Bronchial epithelial cell (primary cell): Measurements from ENCODE around the gene AANAT. TPM values are rescaled to one million over a fixed set of nuclear protein-coding genes. Genes with fewer than 3 reads are reported as not detected.

ENCODE experiments used
- DNase-seq: peaks from one replicate; pipeline ENCODE4 v3.0.0-alpha.2; 2010; ENCODE audit warnings: low read depth
- FAIRE-seq: peaks from 2 replicates; lab custom pipeline; 2011; peaks lifted over from hg19 to GRCh38; lab: Jason Lieb, UNC
- H3K27me3 ChIP-seq: 2 replicates; pipeline ENCODE4 v1.5.1; 2011; ENCODE audit warnings: low read length; ENCODE audit not compliant: control insufficient read depth, insufficient read depth
- H3K36me3 ChIP-seq: 2 replicates; pipeline ENCODE4 v1.5.1; 2011; ENCODE audit warnings: low read length; ENCODE audit not compliant: control insufficient read depth, insufficient read depth
- H3K4me3 ChIP-seq: 2 replicates; pipeline ENCODE4 v1.5.1; 2011; ENCODE audit warnings: mild to moderate bottlenecking, low read depth, low read length, control low read depth
- CTCF ChIP-seq: IDR thresholded peaks from 2 replicates; pipeline ENCODE4 v1.5.1; 2011; ENCODE audit warnings: mild to moderate bottlenecking, moderate library complexity, low read length, control low read depth, inconsistent platforms; ENCODE audit not compliant: insufficient read depth, severe bottlenecking
- total RNA-seq: library from RNA; depleted of rRNA; stranded (reverse); fragments of >200 nt; gene quantifications from 2 replicates; pipeline ENCODE4 v1.2.1, GENCODE V29; 2014

AANAT gene
- total RNA-seq, 1 donor from 2014 or later = not detected

GRCh38 chr17:76496464-76496863 lies 29.1 kb downstream of the AANAT start:
- no peaks in the 10 kb centered on the region for H3K27me3 ChIP-seq
- peaks cover 7% of the 10 kb centered on the region for H3K36me3 ChIP-seq
- H3K4me3 ChIP-seq = no peak overlapping the region
- no peak for TF ChIP-seq CTCF
- no peak for FAIRE-seq
- no peak for DNase-seq

- no peak for DNase-seq
- no peaks in the 10 kb centered on the region for H3K27me3 ChIP-seq
- TF ChIP-seq CTCF = no peak
- H3K36me3 ChIP-seq = peaks cover 7% of the 10 kb centered on the region
- H3K4me3 ChIP-seq = no peak overlapping the region
- FAIRE-seq = no peak
Observed at GRCh38 chr17:76497699-76497978, 30.2 kb downstream of the AANAT start.

GRCh38 chr17:76497979-76498875 lies 30.8 kb downstream of the AANAT start:
- FAIRE-seq (no peak), DNase-seq (peak; percentile 83)
- Histone ChIP-seq H3K27me3 (no peaks in the 10 kb centered on the region), H3K4me3 (no peak overlapping the region), H3K36me3 (peaks cover 7% of the 10 kb centered on the region)
- no peak for TF ChIP-seq CTCF

- H3K4me3 ChIP-seq = no peak overlapping the region
- no peaks in the 10 kb centered on the region for H3K27me3 ChIP-seq
- peaks cover 7% of the 10 kb centered on the region for H3K36me3 ChIP-seq
- DNase-seq = no peak
- FAIRE-seq = no peak
- no peak for TF ChIP-seq CTCF
Observed at GRCh38 chr17:76498876-76499251, 31.5 kb downstream of the AANAT start.

GRCh38 chr17:76499267-76499667 lies 31.9 kb downstream of the AANAT start:
- FAIRE-seq = no peak
- DNase-seq = peak; percentile 41
- H3K36me3 ChIP-seq = peaks cover 7% of the 10 kb centered on the region
- H3K4me3 ChIP-seq = no peak overlapping the region
- TF ChIP-seq CTCF = no peak
- H3K27me3 ChIP-seq = no peaks in the 10 kb centered on the region
